GM12878 (cell line): ENCODE data around the gene TTLL4. TPM values are rescaled to one million over a fixed set of nuclear protein-coding genes. Genes with fewer than 3 reads are reported as not detected.

Source experiments
- ATAC-seq: fragments of 200-7000 bp; cut with Tn5 transposase; 3 replicates; pipeline ENCODE4 v1.9.1; 2020; ENCODE audit warnings: mild to moderate bottlenecking, moderate library complexity
- BruUV-seq: library from RNA; stranded (reverse); fragments of 400-500 nt; replicated peaks from 2 replicates; lab custom pipeline; 2021; lab: Mats Ljungman, UMichigan
- CTCF ChIA-PET: fragments of 300-600 bp; sonication (Branson Sonifier 250); formaldehyde crosslinking; extraction: SDS; loops from one replicate; lab custom pipeline; 2021; ENCODE audit warnings: inconsistent platforms; lab: Yijun Ruan, JAX
- POLR2A ChIA-PET: fragments of 350-600 bp; formaldehyde crosslinking; extraction: SDS; loops from one replicate; lab custom pipeline; 2021; ENCODE audit warnings: inconsistent platforms; lab: Charles Lee
- RAD21 ChIA-PET: fragments of 300-600 bp; sonication (Branson Sonifier 250); formaldehyde crosslinking; loops from one replicate; lab custom pipeline; 2023; ENCODE audit warnings: antibody characterized with exemption; ENCODE audit not compliant: unreplicated experiment; lab: Charles Lee
- SMC1A ChIA-PET: fragments of 300-600 bp; sonication (Branson Sonifier 250); formaldehyde crosslinking; loops from one replicate; lab custom pipeline; 2023; ENCODE audit not compliant: unreplicated experiment, uncharacterized antibody; lab: Charles Lee
- DNase-seq: peaks from one replicate; pipeline ENCODE4 v3.0.0-alpha.2; 2011; ENCODE audit warnings: low read depth, low spot score
- FAIRE-seq: peaks from 3 replicates; lab custom pipeline; 2011; peaks lifted over from hg19 to GRCh38; lab: Jason Lieb, UNC
- H2AFZ ChIP-seq: 2 replicates; pipeline ENCODE4 v1.6.0; 2011; ENCODE audit warnings: low read depth, low read length, control low read depth; ENCODE audit not compliant: control insufficient read depth
- H3K27ac ChIP-seq: 2 replicates; pipeline ENCODE4 v1.5.1; 2011; ENCODE audit warnings: control low read depth; ENCODE audit not compliant: control insufficient read depth, insufficient read depth
- H3K27me3 ChIP-seq, 2 experiments: replicated peaks in 1 of 2; 2 replicates each; pipeline versions ENCODE4 v1.6.0 to v1.6.1; 2011; ENCODE audit warnings: low read length in 1 of 2; ENCODE audit not compliant: control insufficient read depth in 2 of 2, insufficient read depth in 2 of 2
- H3K36me3 ChIP-seq, 2 experiments: 2 replicates each; pipeline ENCODE4 v1.5.1; 2011; ENCODE audit warnings: low read length in 1 of 2; ENCODE audit not compliant: control insufficient read depth in 2 of 2, insufficient read depth in 2 of 2
- H3K4me1 ChIP-seq: 2 replicates; pipeline ENCODE4 v1.6.1; 2011; ENCODE audit warnings: mild to moderate bottlenecking, low read length, moderate library complexity, mixed read lengths; ENCODE audit not compliant: control insufficient read depth, insufficient read depth
- H3K4me2 ChIP-seq: 2 replicates; pipeline ENCODE4 v1.6.0; 2011; ENCODE audit warnings: control low read depth; ENCODE audit not compliant: control insufficient read depth, insufficient read depth
- H3K4me3 ChIP-seq: fragments of 200-600 bp; sonication (generic); 2 replicates; pipeline ENCODE4 v1.5.1; 2016
- H3K79me2 ChIP-seq: 2 replicates; pipeline ENCODE4 v1.6.0; 2011; ENCODE audit warnings: low read length; ENCODE audit not compliant: control insufficient read depth, insufficient read depth
- H3K9ac ChIP-seq: 2 replicates; pipeline ENCODE4 v1.8.0; 2011; ENCODE audit warnings: low read length, control low read depth, mixed read lengths; ENCODE audit not compliant: control insufficient read depth, insufficient read depth
- H3K9me3 ChIP-seq: replicated peaks from 3 replicates; pipeline ENCODE4 v1.5.1; 2011; ENCODE audit warnings: mild to moderate bottlenecking, low read length; ENCODE audit not compliant: control insufficient read depth, insufficient read depth
- H4K20me1 ChIP-seq: 2 replicates; pipeline ENCODE4 v1.6.0; 2011; ENCODE audit not compliant: control insufficient read depth, insufficient read depth
- ATF3 ChIP-seq: IDR thresholded peaks from 2 replicates; pipeline ENCODE4 v1.6.1; 2011; ENCODE audit warnings: low read depth, mild to moderate bottlenecking, low read length, moderate library complexity, borderline replicate concordance; ENCODE audit errors: extremely low read depth
- IRF4 ChIP-seq: IDR thresholded peaks from 2 replicates; pipeline ENCODE4 v1.6.1; 2011; ENCODE audit warnings: low read depth, low read length
- RAD51 ChIP-seq: fragments of 450-650 bp; IDR thresholded peaks from 2 replicates; pipeline ENCODE4 v1.6.1; 2016; ENCODE audit warnings: moderate library complexity, mild to moderate bottlenecking, inconsistent platforms
- WGBS: methylation state at CpG from one replicate; pipeline ENCODE4 v1.1.6; 2016; ENCODE audit warnings: low lambda C conversion rate; ENCODE audit not compliant: insufficient replicate concordance, insufficient coverage; ENCODE audit errors: missing lambda C conversion rate; 5-methylcytosine and 5-hydroxymethylcytosine counted together
- in situ Hi-C: fragments of 300-500 bp; cut with MboI; formaldehyde crosslinking; loops from 9 replicates; pipeline ENCODE4 v1.14.3; 2018; ENCODE audit warnings: mixed read lengths
- intact Hi-C: fragments of 100-400 bp; cut with micrococcal nuclease; formaldehyde crosslinking; loops from one replicate; pipeline ENCODE4 v1.14.2; 2022; ENCODE audit not compliant: unreplicated experiment
- polyA plus RNA-seq, 11 experiments: library from polyadenylated mRNA; depleted of rRNA in 4 of 11; unstranded in 6 of 11; stranded (reverse) in 5 of 11; fragments of >200 nt; fragmentation: Nextera tagmentation in 4 of 11; fragmentation: Illumina TruSeq in 1 of 11; extraction: Ambion mirVana in 4 of 11; extraction: Trizol in 1 of 11; gene quantifications; 1 replicate in 1 of 11; 2 replicates in 10 of 11; pipeline versions ENCODE4 v1.2.1 to v1.2.3, GENCODE V29; 2011 to 2016; ENCODE audit warnings: inconsistent platforms in 2 of 11, missing spikeins in 2 of 11, low read depth in 1 of 11
- total RNA-seq, 4 experiments: library from RNA; depleted of rRNA in 3 of 4; stranded (reverse); fragments of >200 nt in 3 of 4; fragmentation: Illumina TruSeq in 1 of 4; extraction: Trizol in 1 of 4; gene quantifications; 2 replicates each; pipeline versions ENCODE4 v1.2.1 to v1.2.3, GENCODE V29; 2013 to 2021

Gene TTLL4
- total and polyA plus RNA-seq, 10 of the 15 experiments (the other 5 are each of a cell fraction or from before 2014, with no cell fraction given): 16.6 to 63.1 (median 32.9) TPM

- ATAC-seq: no peak
- no peaks in the 10 kb centered on the region for H3K79me2 ChIP-seq
- POLR2A ChIA-PET: no interaction called here
- H3K9me3 ChIP-seq: no peaks in the 10 kb centered on the region; the same call in none of the 3 replicates
- BruUV-seq: no TSS peak
- no peaks in the 10 kb centered on the region for H3K4me1 ChIP-seq
- RAD21 ChIA-PET: no interaction called here
- CTCF ChIA-PET: no interaction called here
- H2AFZ ChIP-seq: no peak overlapping the region
- in situ Hi-C loops (no loop called here), intact Hi-C loops (no loop called here)
- WGBS: 96% methylated on average over 1 of the region's 1 CpG
- SMC1A ChIA-PET: no interaction called here
- H3K4me2 ChIP-seq: no peak overlapping the region
- TF ChIP-seq RAD51 (no peak), ATF3 (no peak), IRF4 (no peak)
- H3K9ac ChIP-seq: no peak overlapping the region
- H4K20me1 ChIP-seq: no peaks in the 10 kb centered on the region
- no peaks in the 10 kb centered on the region for H3K36me3 ChIP-seq
- H3K27me3 ChIP-seq: peaks cover 0 to 1% of the 10 kb centered on the region in 2 experiments; a peak in 1 of 4 replicates
- FAIRE-seq: no peak
- no peak for DNase-seq
- H3K27ac ChIP-seq: no peak overlapping the region
- H3K4me3 ChIP-seq: no peak overlapping the region
Observed at GRCh38 chr2:218804817-218805216, 94.2 kb downstream of the TTLL4 start.

Other genes starting within 250 kb of the TTLL4 start
Only the 7 nearest of the 12 such genes appear.
- gene PLCD4, start 102.9 kb upstream of the TTLL4 start, total RNA-seq (2014; rRNA removed): under 0.01 TPM in 1 of 2 replicates, not detected in the other
- 0.05 TPM in 1 of 2 replicates, not detected in the other for gene PLCD4, start 102.9 kb upstream of the TTLL4 start, total RNA-seq (2014; rRNA removed; fragmentation: Illumina TruSeq; extraction: Trizol)
- 0.28 TPM in 1 of 2 replicates, not detected in the other for gene PLCD4, start 102.9 kb upstream of the TTLL4 start, total RNA-seq (2021)
- gene PLCD4, start 102.9 kb upstream of the TTLL4 start, polyA plus RNA-seq (2011; rRNA removed): 0.07 and 0.09 TPM in 2 replicates
- 0.03 and 0.11 TPM in 2 replicates for gene PLCD4, start 102.9 kb upstream of the TTLL4 start, polyA plus RNA-seq (2014; fragmentation: Illumina TruSeq; extraction: Trizol)
- gene PLCD4, start 102.9 kb upstream of the TTLL4 start, polyA plus RNA-seq (2014; fragmentation: Nextera tagmentation; extraction: Ambion mirVana): under 1 TPM; 0.18 to 0.27 TPM
- gene PLCD4, start 102.9 kb upstream of the TTLL4 start, polyA plus RNA-seq (2014; rRNA removed): 0.10 TPM in 1 of 2 replicates, not detected in the other
- gene PLCD4, start 102.9 kb upstream of the TTLL4 start, polyA plus RNA-seq (2016; fragmentation: Nextera tagmentation; extraction: Ambion mirVana): 1 to 10 TPM in 1 of 2 experiments, under 1 TPM in 1; 0.99 to 1.5 TPM
- 16.6 and 21.7 TPM in 2 replicates for gene ZNF142, start 51.2 kb upstream of the TTLL4 start, total RNA-seq (2014; rRNA removed)
- 8.5 and 10.0 TPM in 2 replicates for gene ZNF142, start 51.2 kb upstream of the TTLL4 start, total RNA-seq (2014; rRNA removed; fragmentation: Illumina TruSeq; extraction: Trizol)
- 33.8 and 40.9 TPM in 2 replicates for gene ZNF142, start 51.2 kb upstream of the TTLL4 start, total RNA-seq (2021)
- 2.1 and 4.5 TPM in 2 replicates for gene ZNF142, start 51.2 kb upstream of the TTLL4 start, polyA plus RNA-seq (2011; rRNA removed)
- gene ZNF142, start 51.2 kb upstream of the TTLL4 start, polyA plus RNA-seq (2014; fragmentation: Illumina TruSeq; extraction: Trizol): 7.2 and 16.3 TPM in 2 replicates
- gene ZNF142, start 51.2 kb upstream of the TTLL4 start, polyA plus RNA-seq (2014; fragmentation: Nextera tagmentation; extraction: Ambion mirVana): 1 to 10 TPM; 1.3 to 2.4 TPM
- gene ZNF142, start 51.2 kb upstream of the TTLL4 start, polyA plus RNA-seq (2014; rRNA removed): 13.8 and 17.1 TPM in 2 replicates
- gene ZNF142, start 51.2 kb upstream of the TTLL4 start, polyA plus RNA-seq (2016; fragmentation: Nextera tagmentation; extraction: Ambion mirVana): 10 to 100 TPM; 19.9 to 21.1 TPM
- gene BCS1L, start 51.2 kb upstream of the TTLL4 start, total RNA-seq (2014; rRNA removed): 35.1 and 53.7 TPM in 2 replicates
- 33.2 and 40.4 TPM in 2 replicates for gene BCS1L, start 51.2 kb upstream of the TTLL4 start, total RNA-seq (2014; rRNA removed; fragmentation: Illumina TruSeq; extraction: Trizol)
- 49.0 and 55.8 TPM in 2 replicates for gene BCS1L, start 51.2 kb upstream of the TTLL4 start, total RNA-seq (2021)
- 42.2 and 61.3 TPM in 2 replicates for gene BCS1L, start 51.2 kb upstream of the TTLL4 start, polyA plus RNA-seq (2011; rRNA removed)
- gene BCS1L, start 51.2 kb upstream of the TTLL4 start, polyA plus RNA-seq (2014; fragmentation: Illumina TruSeq; extraction: Trizol): 28.9 and 46.1 TPM in 2 replicates
- 10 to 100 TPM; 77.1 to 77.8 TPM for gene BCS1L, start 51.2 kb upstream of the TTLL4 start, polyA plus RNA-seq (2014; fragmentation: Nextera tagmentation; extraction: Ambion mirVana)
- 69.2 and 76.5 TPM in 2 replicates for gene BCS1L, start 51.2 kb upstream of the TTLL4 start, polyA plus RNA-seq (2014; rRNA removed)
- 100 to 1,000 TPM in 1 of 2 experiments, 10 to 100 TPM in 1; 92.5 to 114 TPM for gene BCS1L, start 51.2 kb upstream of the TTLL4 start, polyA plus RNA-seq (2016; fragmentation: Nextera tagmentation; extraction: Ambion mirVana)
- 45.2 and 45.3 TPM in 2 replicates for gene RNF25, start 38.8 kb upstream of the TTLL4 start, total RNA-seq (2014; rRNA removed)
- gene RNF25, start 38.8 kb upstream of the TTLL4 start, total RNA-seq (2014; rRNA removed; fragmentation: Illumina TruSeq; extraction: Trizol): 29.3 and 30.0 TPM in 2 replicates
- 20.6 and 25.3 TPM in 2 replicates for gene RNF25, start 38.8 kb upstream of the TTLL4 start, total RNA-seq (2021)
- gene RNF25, start 38.8 kb upstream of the TTLL4 start, polyA plus RNA-seq (2011; rRNA removed): 38.2 and 70.4 TPM in 2 replicates
- gene RNF25, start 38.8 kb upstream of the TTLL4 start, polyA plus RNA-seq (2014; fragmentation: Illumina TruSeq; extraction: Trizol): 27.9 and 35.7 TPM in 2 replicates
- gene RNF25, start 38.8 kb upstream of the TTLL4 start, polyA plus RNA-seq (2014; fragmentation: Nextera tagmentation; extraction: Ambion mirVana): 1 to 10 TPM; 1.3 to 6.9 TPM
- gene RNF25, start 38.8 kb upstream of the TTLL4 start, polyA plus RNA-seq (2014; rRNA removed): 35.3 and 38.0 TPM in 2 replicates
- 10 to 100 TPM; 24.6 to 27.4 TPM for gene RNF25, start 38.8 kb upstream of the TTLL4 start, polyA plus RNA-seq (2016; fragmentation: Nextera tagmentation; extraction: Ambion mirVana)
- gene STK36, start 38.7 kb upstream of the TTLL4 start, total RNA-seq (2014; rRNA removed): 12.3 and 18.4 TPM in 2 replicates
- 6.8 and 7.5 TPM in 2 replicates for gene STK36, start 38.7 kb upstream of the TTLL4 start, total RNA-seq (2014; rRNA removed; fragmentation: Illumina TruSeq; extraction: Trizol)
- gene STK36, start 38.7 kb upstream of the TTLL4 start, total RNA-seq (2021): 17.0 and 20.0 TPM in 2 replicates
- gene STK36, start 38.7 kb upstream of the TTLL4 start, polyA plus RNA-seq (2011; rRNA removed): 15.6 and 22.8 TPM in 2 replicates
- gene STK36, start 38.7 kb upstream of the TTLL4 start, polyA plus RNA-seq (2014; fragmentation: Illumina TruSeq; extraction: Trizol): 13.6 and 18.0 TPM in 2 replicates
- 1 to 10 TPM; 4.0 to 7.3 TPM for gene STK36, start 38.7 kb upstream of the TTLL4 start, polyA plus RNA-seq (2014; fragmentation: Nextera tagmentation; extraction: Ambion mirVana)
- gene STK36, start 38.7 kb upstream of the TTLL4 start, polyA plus RNA-seq (2014; rRNA removed): 17.5 and 19.1 TPM in 2 replicates
- 10 to 100 TPM; 15.2 to 18.1 TPM for gene STK36, start 38.7 kb upstream of the TTLL4 start, polyA plus RNA-seq (2016; fragmentation: Nextera tagmentation; extraction: Ambion mirVana)
- 0.28 and 0.60 TPM in 2 replicates for gene CYP27A1, start 71.3 kb downstream of the TTLL4 start, total RNA-seq (2014; rRNA removed)
- not detected in 2 replicates for gene CYP27A1, start 71.3 kb downstream of the TTLL4 start, total RNA-seq (2014; rRNA removed; fragmentation: Illumina TruSeq; extraction: Trizol)
- 0.61 and 0.72 TPM in 2 replicates for gene CYP27A1, start 71.3 kb downstream of the TTLL4 start, total RNA-seq (2021)
- gene CYP27A1, start 71.3 kb downstream of the TTLL4 start, polyA plus RNA-seq (2011; rRNA removed): 0.11 and 0.19 TPM in 2 replicates
- 0.22 TPM in 1 of 2 replicates, not detected in the other for gene CYP27A1, start 71.3 kb downstream of the TTLL4 start, polyA plus RNA-seq (2014; fragmentation: Illumina TruSeq; extraction: Trizol)
- gene CYP27A1, start 71.3 kb downstream of the TTLL4 start, polyA plus RNA-seq (2014; fragmentation: Nextera tagmentation; extraction: Ambion mirVana): under 1 TPM in 1 of 2 experiments, not detected in 1; 0.13 TPM
- 0.10 and 0.35 TPM in 2 replicates for gene CYP27A1, start 71.3 kb downstream of the TTLL4 start, polyA plus RNA-seq (2014; rRNA removed)
- gene CYP27A1, start 71.3 kb downstream of the TTLL4 start, polyA plus RNA-seq (2016; fragmentation: Nextera tagmentation; extraction: Ambion mirVana): under 1 TPM; 0.12 to 0.14 TPM
- 0.06 TPM in 1 of 2 replicates, not detected in the other for gene PRKAG3, start 121.0 kb downstream of the TTLL4 start, total RNA-seq (2014; rRNA removed)
- not detected in 2 replicates for gene PRKAG3, start 121.0 kb downstream of the TTLL4 start, total RNA-seq (2014; rRNA removed; fragmentation: Illumina TruSeq; extraction: Trizol)
- not detected in 2 replicates for gene PRKAG3, start 121.0 kb downstream of the TTLL4 start, total RNA-seq (2021)
- 0.04 TPM in 1 of 2 replicates, not detected in the other for gene PRKAG3, start 121.0 kb downstream of the TTLL4 start, polyA plus RNA-seq (2011; rRNA removed)
- gene PRKAG3, start 121.0 kb downstream of the TTLL4 start, polyA plus RNA-seq (2014; fragmentation: Illumina TruSeq; extraction: Trizol): 0.10 TPM in 1 of 2 replicates, not detected in the other
- gene PRKAG3, start 121.0 kb downstream of the TTLL4 start, polyA plus RNA-seq (2014; fragmentation: Nextera tagmentation; extraction: Ambion mirVana): not detected
- gene PRKAG3, start 121.0 kb downstream of the TTLL4 start, polyA plus RNA-seq (2014; rRNA removed): 0.12 TPM in 1 of 2 replicates, not detected in the other
- gene PRKAG3, start 121.0 kb downstream of the TTLL4 start, polyA plus RNA-seq (2016; fragmentation: Nextera tagmentation; extraction: Ambion mirVana): not detected